KG1 (cell line): Measurements from ENCODE around the gene PXDC1.
A peak's percentile ranks its signal among the peaks of the same experiment; 100 is the strongest.
"Not testable (repeated sequence)": the region's sequence is repeated elsewhere in the genome, so short reads cannot be mapped to it uniquely, and the experiment has no call there.

ENCODE experiments used
- DNase-seq: peaks from one replicate; lab custom pipeline; 2025; lab: John Stamatoyannopoulos, UW

The PXDC1 gene

DNA sequence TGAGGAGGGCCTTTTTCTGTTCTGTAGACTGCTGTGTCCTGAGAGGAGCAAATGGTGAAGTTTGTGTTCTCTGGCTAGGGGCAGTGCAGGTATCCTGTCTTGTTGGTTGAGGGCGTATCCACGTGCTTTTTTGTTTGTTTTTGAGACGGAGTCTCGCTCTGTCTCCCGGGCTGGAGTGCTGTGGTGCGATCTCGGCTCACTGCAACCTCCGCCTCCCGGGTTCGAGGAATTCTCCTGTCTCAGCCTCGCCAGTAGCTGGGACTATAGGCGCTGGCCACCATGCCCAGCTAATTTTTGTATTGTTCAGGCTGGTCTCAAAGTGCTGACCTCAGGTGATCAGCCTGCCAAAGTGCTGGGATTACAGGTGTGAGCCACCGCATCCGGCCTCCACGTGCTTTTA, 10.8 kb upstream of the PXDC1 start:
- DNase-seq = no peak

DNA sequence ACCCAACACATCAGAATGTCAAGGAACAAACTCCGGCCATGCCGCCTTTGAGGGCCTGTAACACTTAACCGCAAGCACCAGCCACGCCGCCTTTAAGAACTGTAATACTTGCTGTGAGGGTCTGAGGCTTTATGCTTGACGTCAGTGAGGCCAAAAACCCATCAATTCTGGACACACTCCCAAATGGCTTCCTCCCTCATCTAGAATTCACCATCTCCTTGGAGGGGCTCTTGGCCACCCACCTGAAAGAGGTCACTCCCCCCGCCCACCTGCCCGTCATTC, 10.4 kb upstream of the PXDC1 start:
- DNase-seq = no peak

DNA sequence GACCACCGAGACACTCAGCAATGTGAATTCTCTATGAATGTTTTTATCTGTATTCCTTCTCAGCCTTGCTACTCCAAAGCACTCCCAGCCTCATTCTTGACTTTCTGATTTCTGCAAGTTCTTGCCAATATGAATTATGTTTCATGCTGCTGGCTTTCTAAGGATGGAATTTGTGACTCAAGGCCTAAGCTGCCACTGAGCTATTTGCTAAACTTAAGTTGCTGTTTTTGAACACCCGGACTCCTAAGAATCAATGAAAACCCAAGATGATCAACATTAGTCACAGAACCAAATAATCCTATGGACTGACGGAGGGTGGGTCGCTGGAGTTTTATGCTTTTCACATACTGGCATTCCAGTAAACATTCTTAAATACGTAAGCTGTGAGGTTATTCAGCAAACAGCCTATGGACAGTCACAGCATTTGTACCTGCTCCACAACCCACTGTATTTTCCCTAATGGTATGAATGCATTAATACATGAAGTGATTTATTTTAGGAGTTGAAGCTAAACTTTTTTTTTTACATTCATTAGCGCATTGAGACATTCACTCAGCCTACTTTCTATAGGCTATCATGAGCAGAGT, 8.2 kb upstream of the PXDC1 start:
- no peak for DNase-seq

DNA sequence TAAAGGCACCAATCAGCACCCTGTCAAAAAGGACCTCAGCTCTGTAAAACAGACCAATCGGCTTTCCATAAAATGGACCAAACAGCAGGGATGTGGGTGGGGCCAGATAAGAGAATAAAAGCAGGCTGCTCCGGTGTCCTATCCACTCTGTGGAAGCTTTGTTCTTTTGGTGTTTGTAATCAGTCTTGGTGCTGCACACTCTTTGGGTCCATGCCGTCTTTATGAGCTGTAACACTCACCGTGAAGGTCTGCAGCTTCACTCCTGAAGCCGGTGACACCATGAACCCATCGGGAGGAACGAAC, 7.3 kb upstream of the PXDC1 start:
- DNase-seq = no peak

DNA sequence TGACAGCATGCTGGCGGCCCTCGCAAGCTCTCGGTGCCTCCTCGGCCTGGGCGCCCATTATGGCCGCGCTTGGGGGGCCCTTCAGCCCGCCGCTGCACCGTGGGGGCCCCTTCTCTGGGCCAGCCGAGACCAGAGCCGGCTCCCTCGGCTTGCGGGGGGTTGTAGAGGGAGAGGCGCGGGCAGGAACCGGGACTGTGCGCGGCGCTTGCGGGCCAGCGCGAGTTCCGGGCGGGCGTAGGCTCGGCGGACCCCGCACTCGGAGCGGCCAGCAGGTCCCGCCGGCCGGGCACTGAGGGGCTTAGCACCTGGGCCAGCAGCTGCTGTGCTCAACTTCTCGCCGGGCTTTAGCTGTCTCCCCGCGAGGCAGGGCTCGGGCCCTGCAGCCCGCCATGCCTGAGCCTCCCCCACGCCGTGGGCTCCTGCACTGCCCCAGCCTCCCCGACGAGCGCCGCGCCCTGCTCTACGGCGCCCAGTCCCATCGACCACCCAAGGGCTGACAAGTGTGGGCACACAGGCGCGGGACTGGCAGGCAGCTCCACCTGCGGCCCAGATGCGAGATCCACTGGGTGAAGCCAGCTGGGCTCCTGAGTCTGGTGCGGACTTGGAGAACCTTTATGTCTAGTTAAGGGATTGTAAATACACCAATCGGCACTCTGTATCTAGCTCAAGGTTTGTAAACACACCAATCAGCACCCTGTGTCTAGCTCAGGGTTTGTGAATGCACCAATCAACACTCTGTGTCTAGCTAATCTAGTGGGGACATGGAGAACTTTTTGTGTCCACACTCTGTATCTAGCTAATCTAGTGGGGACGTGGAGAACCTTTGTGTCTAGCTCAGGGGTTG, 6.7 kb upstream of the PXDC1 start:
- not testable (repeated sequence) for DNase-seq

DNA sequence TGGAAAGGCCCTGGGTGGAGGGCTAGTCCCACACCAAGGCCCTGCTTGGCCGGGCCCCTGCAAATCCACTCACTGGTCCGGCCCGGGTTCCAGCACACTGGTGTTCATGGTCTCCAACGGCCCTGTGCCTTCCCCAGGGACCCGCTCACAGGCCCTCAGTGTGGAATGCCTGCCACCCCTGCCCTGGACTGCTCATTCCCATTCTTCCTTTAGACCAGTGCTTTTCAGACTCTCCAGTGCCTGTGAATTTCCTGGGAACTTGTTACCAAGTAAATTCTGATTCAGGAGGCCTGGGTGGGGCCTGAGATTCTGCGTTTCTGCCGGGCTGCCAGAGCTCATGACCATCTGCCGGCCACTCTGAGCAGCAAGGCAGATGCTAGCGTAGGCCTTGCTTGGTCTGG, 5.7 kb upstream of the PXDC1 start:
- DNase-seq = no peak

DNA sequence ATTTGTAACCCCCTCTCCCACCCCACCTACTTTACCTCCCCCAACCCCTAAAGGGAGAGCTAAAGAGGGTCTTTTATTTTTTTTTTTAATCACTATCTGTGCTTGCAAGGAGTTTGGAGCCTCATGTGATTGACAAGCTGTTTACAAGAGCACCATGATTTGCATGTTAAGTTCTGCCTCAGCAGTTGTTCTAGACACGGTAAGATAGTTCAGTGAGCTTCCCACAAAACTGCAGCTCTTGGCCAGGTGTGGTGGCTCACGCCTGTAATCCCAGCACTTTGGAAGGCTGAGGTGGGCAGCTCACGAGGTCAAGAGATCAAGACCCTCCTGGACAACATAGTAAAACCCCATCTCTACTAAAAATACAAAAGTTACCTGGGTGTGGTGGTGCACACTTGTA, 5.0 kb upstream of the PXDC1 start:
- no peak for DNase-seq

DNA sequence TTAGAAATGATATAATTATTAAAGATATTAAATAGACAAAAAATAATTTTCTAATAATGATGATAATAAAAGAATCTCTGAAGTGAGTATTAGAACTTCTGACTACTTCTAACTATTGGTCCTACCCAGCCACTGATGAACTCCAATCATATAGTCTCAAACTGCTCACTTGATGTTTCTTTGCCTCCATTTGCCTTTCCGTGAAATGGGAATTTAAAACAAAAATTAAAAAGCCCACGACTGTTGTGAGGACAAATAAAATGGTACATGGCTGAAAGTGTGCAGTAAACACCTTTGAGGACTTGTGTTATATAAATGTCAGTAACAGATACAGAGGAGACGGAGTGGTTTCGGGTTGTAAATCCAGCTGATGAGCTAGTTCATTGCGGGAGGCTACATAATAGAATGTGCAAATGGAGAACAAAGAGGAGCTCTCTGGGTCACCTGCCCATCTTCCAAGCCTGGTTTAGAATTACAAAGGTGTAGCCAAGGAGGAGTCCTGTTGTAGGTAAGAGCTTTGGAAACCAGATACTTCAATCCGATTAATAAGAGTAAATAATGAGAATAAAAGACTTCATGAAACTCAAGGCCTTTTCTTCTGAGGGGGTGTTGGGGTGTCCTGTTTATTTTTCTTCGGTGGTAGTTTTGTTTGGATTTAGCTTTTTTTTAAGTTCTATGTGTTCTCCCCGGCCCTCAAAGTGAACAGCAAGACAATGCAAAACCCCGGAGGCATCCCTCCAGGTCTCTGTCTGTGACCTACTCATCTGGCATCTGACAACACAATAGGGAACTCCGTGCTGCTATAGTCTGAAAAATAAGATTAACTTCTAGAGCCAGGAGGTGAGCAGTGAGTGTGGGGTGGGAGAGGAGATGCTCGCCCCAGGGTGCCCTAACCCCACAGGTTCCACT, 4.4 kb upstream of the PXDC1 start:
- DNase-seq = no peak

DNA sequence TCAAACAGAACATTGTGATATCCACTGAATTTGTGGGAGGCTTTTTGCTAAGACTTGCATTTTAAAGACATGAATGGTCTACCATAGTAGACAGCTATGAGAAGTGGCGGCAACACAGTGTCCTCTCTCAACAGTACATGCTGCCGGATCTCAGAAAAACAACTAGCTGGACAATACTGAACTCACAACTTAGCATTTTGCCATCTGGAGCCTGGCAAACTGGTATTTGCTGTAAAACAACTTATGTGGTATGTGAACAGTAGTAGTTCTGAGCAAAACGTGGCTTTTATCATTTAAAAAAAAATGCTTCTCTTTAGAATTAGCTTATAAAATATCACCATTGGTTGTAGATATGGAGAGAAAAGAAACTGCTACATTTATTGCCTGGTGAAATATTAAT, 3.3 kb upstream of the PXDC1 start:
- DNase-seq = no peak

DNA sequence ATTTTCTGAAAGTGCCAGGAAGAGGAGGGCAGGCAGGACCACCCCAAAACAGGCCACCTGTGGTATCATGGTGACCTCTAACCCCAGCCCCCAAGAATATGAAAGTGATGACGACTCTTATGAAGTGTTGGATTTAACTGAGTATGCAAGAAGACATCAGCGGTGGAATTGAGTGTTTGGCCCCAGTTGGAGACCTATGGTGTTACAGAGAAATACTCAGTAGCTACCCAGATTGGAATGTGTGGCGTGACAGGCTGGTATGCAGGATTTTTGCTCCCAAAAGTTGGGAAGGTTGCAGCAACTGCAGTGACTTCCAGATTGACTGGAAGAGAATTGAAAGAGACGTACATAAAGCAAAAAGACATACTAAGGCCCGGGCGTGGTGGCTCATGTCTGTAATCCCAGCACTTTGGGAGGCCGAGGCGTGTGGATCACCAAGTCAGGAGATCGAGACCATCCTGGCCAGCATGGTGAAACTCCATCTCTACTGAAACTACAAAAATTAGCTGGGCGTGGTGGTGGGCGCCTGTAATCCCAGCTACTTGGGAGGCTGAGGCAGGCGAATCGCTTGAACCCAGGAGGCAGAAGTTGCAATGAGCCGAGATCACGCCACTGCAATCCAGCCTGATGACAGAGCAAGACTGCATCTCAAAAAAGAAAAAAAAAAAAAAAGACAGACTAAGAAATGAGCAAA, 2.7 kb upstream of the PXDC1 start:
- DNase-seq = not testable (repeated sequence)

DNA sequence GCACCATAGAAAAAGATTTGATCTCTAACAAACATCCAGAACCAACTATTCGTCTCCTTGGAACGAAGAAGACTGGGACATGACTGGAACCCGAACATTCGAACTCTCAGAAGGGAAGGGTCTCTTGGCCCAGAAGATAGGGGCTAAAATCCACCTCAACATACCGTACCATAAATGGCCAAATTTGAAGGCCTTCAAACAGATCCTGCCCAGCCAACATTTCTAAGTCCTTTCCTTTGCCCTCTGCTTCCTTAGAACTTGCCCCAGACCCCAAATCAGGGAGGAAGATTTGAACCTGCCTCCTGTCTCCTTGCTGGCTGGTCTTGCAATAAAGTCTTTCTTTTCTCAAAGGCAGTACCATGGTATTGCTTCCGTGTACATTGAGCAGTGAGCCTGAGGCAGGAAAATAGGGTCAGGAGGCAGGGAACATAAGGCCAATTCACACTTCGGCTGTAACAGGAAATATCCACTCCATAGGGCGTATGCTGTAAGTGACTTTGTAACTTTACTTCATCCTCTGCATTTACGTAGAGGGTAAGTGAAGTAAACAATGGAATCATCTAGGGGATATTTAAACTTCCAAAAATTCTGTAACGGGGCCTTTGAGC, 1.8 kb upstream of the PXDC1 start:
- DNase-seq = no peak

DNA sequence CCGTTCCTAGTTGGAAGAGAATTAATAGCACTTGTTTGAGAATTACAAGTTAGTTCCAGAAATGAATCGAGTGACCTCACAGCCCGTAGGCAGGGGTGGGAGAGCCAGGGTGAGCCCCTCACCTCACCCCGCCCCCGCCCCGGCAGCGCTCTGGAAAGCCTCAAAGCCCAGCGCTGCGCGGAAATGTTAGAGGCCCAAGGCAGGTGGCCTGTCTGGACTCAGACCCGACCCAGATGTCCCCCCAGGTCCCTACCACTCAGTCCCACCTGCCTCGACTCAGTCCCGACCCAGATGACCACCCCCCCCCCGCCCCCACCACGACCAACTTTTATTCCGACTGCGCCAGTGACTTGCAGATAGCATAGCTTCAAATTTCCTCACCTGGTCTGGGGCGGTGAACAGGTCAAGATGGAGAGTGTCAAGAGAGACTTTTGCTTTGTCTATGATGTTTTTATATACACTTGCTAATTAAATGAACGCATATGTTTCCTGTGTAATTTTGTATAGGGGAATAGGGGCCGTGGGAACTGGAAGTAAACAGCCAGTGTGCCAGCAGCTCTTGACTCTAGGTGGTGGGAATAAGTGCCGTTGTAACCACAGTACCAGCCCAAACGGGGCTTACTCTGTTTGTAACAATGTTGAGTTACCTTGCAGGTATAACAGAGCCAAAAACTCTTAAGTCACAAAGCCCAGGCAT, 1.2 kb upstream of the PXDC1 start:
- no peak for DNase-seq

DNA sequence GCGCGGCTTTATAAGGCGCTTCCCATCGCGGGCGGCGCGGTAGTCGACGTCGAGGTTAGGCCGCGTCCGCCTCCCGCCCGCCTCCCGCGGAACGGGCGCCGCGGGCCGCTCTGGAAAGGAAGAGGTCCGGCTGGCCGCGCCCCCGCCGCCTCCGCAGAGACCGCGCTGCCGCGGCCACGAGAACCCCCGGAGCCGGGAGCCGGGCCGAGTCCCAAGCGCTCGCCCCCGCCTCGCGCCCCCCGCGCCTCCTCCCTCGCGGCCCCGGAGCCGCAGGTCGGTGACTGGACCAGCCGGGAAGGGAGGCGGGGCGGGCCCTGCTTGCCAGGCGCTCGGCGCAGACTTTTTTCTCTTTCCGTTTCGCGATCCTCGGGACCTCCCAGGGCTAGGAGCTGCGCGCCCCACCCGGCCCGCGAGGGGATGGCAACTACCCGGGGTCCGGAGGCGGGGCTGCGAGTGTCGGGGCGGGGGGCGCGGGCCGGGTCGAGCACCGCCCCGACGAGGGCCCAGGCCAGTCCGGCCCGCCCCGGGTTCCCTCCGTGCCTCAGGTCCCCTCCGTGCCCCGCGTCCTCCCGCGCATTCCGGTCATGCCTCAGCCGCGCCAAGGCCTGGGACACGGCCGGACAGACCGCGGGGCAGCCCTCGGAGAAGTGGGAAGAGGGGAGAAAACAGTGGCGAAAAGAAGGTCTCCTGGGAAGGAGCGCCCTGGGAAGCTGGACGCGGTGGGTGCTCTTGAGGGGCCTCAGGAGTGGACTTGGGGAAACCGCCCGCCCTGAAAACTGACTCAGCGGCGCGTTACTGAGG, 417 bp upstream of the PXDC1 start:
- DNase-seq = no peak

DNA sequence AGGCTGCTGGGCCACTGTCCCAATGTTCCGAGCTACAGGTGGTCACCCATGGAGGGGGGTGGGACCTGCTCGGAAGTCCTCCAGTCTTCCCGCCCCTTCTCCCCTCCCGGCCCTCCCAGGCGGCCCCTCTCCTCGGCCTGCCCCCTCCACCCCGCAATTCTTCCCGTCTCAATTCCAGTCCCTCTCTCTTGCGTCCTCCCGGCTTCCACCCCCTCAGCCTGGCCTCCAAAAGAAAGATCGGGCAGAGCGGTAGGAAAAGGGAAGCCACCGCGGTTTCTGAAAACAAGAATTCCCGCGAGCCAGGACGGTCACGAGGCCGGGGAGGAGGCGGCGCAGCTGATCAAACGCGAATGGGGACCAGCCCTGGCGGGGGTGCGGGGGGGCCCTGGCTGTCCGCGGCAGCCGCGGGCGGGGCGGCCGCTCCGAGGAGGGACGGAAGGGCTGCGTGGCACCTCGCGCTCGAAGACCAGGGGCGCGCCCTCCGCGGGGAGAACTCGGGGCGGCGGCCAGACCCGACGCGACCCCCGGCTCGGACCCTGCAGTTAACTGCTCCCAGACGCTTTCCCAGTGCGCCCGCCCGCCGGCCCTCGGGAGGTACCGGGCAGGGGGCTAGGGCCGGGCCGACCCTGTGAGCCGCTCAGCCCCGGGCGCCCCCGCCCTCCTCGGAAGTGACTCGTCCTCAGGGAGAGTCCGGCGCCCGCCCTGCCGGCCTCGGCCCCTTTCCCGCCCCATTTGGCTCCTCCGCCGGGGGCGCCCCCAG, 1.0 kb downstream of the PXDC1 start:
- DNase-seq = no peak

DNA sequence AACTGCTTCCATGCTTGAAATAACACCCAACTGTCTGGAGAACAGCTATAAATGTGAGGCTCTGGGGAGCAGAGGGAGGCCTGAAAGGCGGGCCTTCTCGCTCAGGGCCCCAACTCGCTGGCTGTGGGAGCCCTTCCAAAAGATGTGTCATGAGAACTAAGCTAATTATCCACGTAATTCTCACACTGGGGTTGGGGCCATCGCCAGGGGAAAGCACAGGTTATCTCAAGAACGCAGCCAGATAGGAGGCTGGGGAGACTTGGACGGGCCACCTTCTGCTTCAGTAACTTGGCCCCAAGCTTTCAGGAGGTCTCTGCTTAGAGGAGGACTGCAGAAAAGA, 1.6 kb downstream of the PXDC1 start:
- DNase-seq = no peak

DNA sequence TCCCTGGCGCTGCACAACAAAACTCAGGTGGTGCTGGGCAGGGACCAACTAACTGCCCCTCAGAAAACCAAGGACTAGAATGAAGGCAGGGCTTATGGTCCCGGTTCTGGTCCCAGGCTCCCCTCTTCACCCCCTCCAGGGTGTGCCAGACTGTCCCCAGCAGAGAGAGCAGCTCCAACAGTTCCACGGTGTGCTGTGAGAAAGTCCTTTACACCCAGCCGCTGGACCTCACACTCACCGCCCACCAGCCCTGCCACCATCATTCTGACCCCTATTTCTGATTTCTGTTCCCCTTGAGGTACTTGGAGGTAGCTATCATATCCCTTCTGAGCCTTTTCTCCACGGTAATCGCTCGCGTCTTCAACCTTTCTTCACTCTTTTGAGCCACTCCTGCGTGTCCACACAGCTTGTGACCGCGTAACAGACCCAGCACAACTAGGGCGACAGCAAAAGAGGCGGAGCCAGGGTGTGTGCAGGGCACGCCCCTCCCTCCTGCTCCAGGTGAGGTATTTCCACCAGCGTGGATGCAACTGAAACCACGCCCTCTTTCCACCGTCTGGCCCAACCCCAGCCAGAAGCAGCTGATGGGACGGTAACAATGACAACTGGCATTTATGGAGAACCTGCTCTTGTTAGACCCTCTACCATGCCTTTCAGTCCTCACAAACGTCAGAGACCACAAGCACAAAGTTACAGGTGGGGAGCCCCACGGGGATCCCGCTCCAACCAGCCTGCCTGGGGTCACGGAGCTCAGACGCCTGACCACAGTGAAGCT, 2.3 kb downstream of the PXDC1 start:
- DNase-seq = no peak

DNA sequence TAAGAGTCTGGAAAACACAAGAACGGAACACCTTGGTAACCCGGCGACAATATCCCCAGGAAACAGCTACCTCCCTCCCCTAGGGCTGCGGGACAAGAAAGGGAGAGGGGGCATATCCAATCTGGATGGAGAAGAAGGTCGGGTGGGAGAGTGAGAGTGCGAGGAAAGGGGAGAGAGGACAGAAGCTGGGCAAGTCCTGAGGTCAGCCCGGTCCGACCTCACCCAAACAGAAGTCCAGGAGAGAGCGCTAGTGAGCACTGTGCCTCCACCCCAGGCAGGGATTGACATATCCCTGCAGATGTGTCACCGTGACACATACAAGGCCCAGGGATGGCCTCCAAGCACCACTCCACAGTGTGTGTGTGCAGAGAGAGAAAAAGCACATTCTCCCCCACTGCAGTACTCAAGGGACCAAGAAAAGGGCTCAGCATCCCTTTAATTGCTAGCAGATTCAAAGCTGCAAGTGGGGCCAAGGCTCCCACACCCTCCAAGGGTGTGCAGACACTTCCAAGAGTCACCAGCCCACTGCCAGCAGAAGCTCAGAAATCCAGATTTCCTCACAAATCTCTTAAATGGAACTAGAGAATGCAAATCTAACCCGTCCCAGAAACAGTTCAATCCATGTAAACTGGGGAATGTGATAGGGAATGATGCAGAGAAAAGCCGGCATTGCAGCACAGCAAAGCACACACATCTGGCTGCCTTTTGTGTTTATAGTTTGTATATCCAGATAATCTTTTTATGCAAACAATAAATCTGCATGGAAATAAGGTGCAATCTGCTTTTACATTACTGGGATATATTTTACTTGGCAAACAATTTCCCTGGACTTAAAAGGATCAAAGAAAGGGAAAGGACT, 3.1 kb downstream of the PXDC1 start:
- peak; percentile 27 for DNase-seq

DNA sequence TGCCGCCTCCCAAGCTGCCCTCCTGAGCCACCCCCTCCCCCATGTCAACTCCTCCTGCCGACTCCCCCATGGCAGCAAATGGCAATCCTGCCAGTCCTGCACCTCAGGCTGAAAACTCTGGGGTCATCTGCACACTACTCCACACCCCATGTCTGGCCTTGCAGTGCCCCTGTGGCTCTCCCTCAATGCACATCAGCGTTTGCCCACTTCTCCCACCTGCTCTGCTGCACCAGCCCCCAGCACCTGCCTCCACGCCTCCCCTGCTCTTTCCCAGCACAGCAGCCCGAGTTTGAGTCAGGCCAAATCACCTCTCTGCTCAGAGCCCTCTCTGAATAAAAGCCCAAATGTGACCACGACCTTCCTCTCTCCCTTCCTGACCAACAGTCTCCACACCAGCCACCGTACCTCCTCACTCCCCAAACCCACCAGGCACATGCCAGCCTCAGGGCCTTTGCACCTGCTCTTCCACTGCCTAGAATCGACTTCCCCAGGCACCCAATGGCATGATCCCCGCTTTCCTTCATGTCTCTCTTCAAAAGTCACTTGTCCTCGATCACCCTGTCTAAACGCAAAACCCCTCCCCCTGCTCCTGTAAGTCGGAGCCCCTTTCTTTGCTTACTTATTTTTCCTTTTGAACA, 4.3 kb downstream of the PXDC1 start:
- no peak for DNase-seq
